ENCODE data around the gene GABRA6.

DNA sequence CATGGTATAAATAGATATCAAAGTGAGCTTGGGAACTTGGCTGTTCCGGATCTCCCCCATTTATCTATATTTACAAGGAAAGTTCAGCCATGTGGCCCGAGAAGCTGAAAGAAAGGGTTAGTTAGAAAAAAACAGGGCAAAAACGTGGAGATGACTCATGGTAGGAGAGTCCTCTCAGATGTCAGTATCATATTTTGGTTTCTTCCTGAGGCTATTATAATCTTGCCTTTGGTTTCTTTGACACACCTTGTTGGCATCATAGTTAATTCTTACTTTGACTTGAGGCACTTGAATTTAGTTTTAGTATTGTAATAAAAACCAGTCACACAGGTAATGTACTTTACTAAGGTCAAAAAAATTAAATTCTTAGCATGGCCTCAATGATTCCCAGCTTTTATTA lies 59.9 kb downstream of the GABRA6 start:
- TF ChIP-seq SREBF2 (IDR thresholded peaks at IDR 0.05) (no peak), BHLHE40 (IDR thresholded peaks at IDR 0.05; ENCODE audit: low read depth, low read length) (no peak), RAD21 (conservative IDR thresholded peaks at IDR 0.05 in 1 of 2, IDR thresholded peaks at IDR 0.05 in 1 of 2) (no peak), POLR2A (IDR thresholded peaks at IDR 0.05; ENCODE audit: low read length) (no peak), MAFK (IDR thresholded peaks at IDR 0.05; ENCODE audit: partially characterized antibody) (no peak), GATA3 (IDR thresholded peaks at IDR 0.05; ENCODE audit: borderline replicate concordance) (no peak), CEBPB (IDR thresholded peaks at IDR 0.05) (no peak), CBX2 (IDR thresholded peaks at IDR 0.05; ENCODE audit: borderline replicate concordance, low read depth) (no peak), NFE2L2 (conservative IDR thresholded peaks at IDR 0.05; ENCODE audit: low read length) (no peak), EHMT2 (IDR thresholded peaks at IDR 0.05; ENCODE audit: low read depth) (no peak)
- TF ChIP-seq, protein P1, sequence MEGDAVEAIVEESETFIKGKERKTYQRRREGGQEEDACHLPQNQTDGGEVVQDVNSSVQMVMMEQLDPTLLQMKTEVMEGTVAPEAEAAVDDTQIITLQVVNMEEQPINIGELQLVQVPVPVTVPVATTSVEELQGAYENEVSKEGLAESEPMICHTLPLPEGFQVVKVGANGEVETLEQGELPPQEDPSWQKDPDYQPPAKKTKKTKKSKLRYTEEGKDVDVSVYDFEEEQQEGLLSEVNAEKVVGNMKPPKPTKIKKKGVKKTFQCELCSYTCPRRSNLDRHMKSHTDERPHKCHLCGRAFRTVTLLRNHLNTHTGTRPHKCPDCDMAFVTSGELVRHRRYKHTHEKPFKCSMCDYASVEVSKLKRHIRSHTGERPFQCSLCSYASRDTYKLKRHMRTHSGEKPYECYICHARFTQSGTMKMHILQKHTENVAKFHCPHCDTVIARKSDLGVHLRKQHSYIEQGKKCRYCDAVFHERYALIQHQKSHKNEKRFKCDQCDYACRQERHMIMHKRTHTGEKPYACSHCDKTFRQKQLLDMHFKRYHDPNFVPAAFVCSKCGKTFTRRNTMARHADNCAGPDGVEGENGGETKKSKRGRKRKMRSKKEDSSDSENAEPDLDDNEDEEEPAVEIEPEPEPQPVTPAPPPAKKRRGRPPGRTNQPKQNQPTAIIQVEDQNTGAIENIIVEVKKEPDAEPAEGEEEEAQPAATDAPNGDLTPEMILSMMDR (IDR thresholded peaks at IDR 0.05), result no peak
